Spleen (tissue), 11 donors: ENCODE data around the gene HOXA1. TPM values are rescaled to one million over a fixed set of nuclear protein-coding genes. Genes with fewer than 3 reads are reported as not detected.

Source experiments
- DNase-seq: peaks from one replicate; pipeline ENCODE4 v3.0.0-alpha.2; 2020
- H3K27ac ChIP-seq, 8 donors: fragments of 200-600 bp; sonication (generic) in 7 of 8; 1 replicate in 4 of 8; 2 replicates in 4 of 8; pipeline versions ENCODE4 v1.5.0 to v1.8.0; 2016 to 2021; ENCODE audit warnings: inconsistent platforms in 4 of 8, mild to moderate bottlenecking in 4 of 8, moderate library complexity in 1 of 8
- H3K27me3 ChIP-seq, 7 donors: fragments of 200-600 bp; sonication (generic) in 6 of 7; replicated peaks in 1 of 7; 1 replicate in 4 of 7; 2 replicates in 3 of 7; pipeline versions ENCODE4 v1.5.0 to v1.8.0; 2016 to 2021; ENCODE audit warnings: inconsistent platforms in 3 of 7, mild to moderate bottlenecking in 1 of 7
- H3K36me3 ChIP-seq, 6 donors: fragments of 200-600 bp; sonication (generic) in 5 of 6; 1 replicate in 4 of 6; 2 replicates in 2 of 6; pipeline versions ENCODE4 v1.5.0 to v1.8.0; 2016 to 2021; ENCODE audit warnings: inconsistent platforms in 2 of 6
- H3K4me1 ChIP-seq, 6 donors: fragments of 200-600 bp; sonication (generic) in 5 of 6; 1 replicate in 3 of 6; 2 replicates in 3 of 6; pipeline versions ENCODE4 v1.5.0 to v1.8.0; 2016 to 2021; ENCODE audit warnings: inconsistent platforms in 3 of 6
- H3K4me3 ChIP-seq, 8 donors: fragments of 200-600 bp; sonication (generic) in 7 of 8; 1 replicate in 4 of 8; 2 replicates in 4 of 8; pipeline versions ENCODE4 v1.5.0 to v1.8.0; 2016 to 2021; ENCODE audit warnings: inconsistent platforms in 4 of 8, mild to moderate bottlenecking in 4 of 8, moderate library complexity in 2 of 8
- H3K9me3 ChIP-seq, 8 donors: fragments of 200-600 bp; sonication (generic) in 7 of 8; 1 replicate in 4 of 8; 2 replicates in 4 of 8; pipeline versions ENCODE4 v1.5.0 to v1.8.0; 2016 to 2021; ENCODE audit warnings: inconsistent platforms in 4 of 8
- POLR2A ChIP-seq, 3 donors: fragments of 450-650 bp; IDR thresholded peaks; one replicate each; pipeline ENCODE4 v1.5.1; 2017; ENCODE audit warnings: antibody characterized with exemption in 3 of 3, mild to moderate bottlenecking in 1 of 3
- POLR2AphosphoS5 ChIP-seq, 3 donors: sonication (generic); formaldehyde crosslinking; IDR thresholded peaks; one replicate each; pipeline ENCODE4 v1.5.1; 2017; ENCODE audit warnings: antibody characterized with exemption in 3 of 3
- WGBS, 5 donors: extraction: QIAGEN DNeasy Blood & Tissue Kit in 3 of 5; methylation state at CpG; one replicate each; pipeline versions ENCODE4 v1.1.5 to v1.1.7; 2013 to 2018; 5-methylcytosine and 5-hydroxymethylcytosine counted together
- intact Hi-C: fragments of 100-400 bp; cut with DNase I; formaldehyde crosslinking; loops from one replicate; pipeline ENCODE4 v1.15.0; 2023; ENCODE audit warnings: low total_unique reads
- polyA plus RNA-seq, 3 donors: library from polyadenylated mRNA; stranded (reverse); fragments of 200-250 nt; gene quantifications; one replicate each; pipeline ENCODE4 v1.2.1, GENCODE V29; 2013
- total RNA-seq, 7 donors: library from RNA; depleted of rRNA in 3 of 7; stranded (reverse); fragments of >200 nt in 3 of 7; fragmentation: NEBNext Ultra II Directional in 4 of 7; extraction: Animal tissue kit (Norgen Biotek cat#: 25700) in 4 of 7; gene quantifications; one replicate each; pipeline versions ENCODE4 v1.1.0 to v1.2.1, GENCODE V29; 2016 to 2021
- TF ChIP-seq, protein P1 (sequence below), 11 experiments: fragments of 200-600 bp in 7 of 11; fragments of 450-650 bp in 4 of 11; sonication (generic) in 4 of 11; IDR thresholded peaks in 8 of 11; conservative IDR thresholded peaks in 3 of 11; 1 replicate in 7 of 11; 2 replicates in 4 of 11; pipeline versions ENCODE4 v1.4.0 to v1.8.0; 2016 to 2021; ENCODE audit warnings: antibody characterized with exemption in 11 of 11, inconsistent platforms in 4 of 11, mild to moderate bottlenecking in 1 of 11
- donor health status: healthy with polysubstance abuse.
- donor health status: DM: no; HTN: no; CAD: no; lungs with moderate emphysema.
- donor health status: DM: no; HTN: no; CAD: no.
- donor health status: Bipolar disorder and iron deficiency.
- donor health status: healthy.
- donor health status: DM: no; HTN: no; CAD: no.
- donor health status: DM: yes; HTN: yes; CAD: no.

HOXA1 gene
- total and polyA plus RNA-seq, 10 donors, result 0.33 to 4.1 (median 1.5) TPM

DNA sequence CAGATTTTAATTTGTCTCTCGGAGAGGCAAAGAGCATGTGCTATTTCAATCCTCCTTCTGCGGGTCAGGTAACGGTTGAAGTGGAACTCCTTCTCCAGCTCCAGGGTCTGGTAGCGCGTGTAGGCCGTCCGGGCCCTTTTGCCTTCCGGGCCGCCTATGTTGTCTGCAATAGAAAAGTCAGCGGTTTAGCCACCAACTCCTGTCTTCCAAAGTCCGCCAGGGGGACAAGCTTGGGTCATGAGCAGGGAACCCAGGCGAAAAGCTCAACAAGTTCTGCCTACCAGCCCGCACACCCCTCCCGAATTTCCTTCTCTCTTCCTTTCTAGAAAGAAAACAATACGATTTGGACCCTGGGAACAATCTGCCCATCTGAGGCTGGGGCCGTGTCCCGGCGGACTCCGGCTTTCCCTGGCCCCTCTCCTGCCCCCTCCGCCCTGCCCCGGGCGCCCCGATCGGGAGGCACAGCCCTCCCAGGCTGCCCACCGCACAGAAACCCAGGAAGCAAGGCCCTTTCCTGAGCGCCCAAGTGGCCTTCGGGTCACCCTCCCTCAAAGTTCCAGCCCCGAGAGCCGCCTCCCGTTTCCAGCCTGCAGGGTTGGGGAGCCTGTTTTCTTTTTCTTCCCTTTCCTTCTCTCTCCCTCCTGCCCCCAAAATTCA, 46.3 kb upstream of the HOXA1 start:
- no peak for TF ChIP-seq POLR2A (IDR thresholded peaks at IDR 0.05)
- TF ChIP-seq POLR2AphosphoS5 (IDR thresholded peaks at IDR 0.05), result peak in 1 of 3 donors; percentile 56
- TF ChIP-seq, protein P1, sequence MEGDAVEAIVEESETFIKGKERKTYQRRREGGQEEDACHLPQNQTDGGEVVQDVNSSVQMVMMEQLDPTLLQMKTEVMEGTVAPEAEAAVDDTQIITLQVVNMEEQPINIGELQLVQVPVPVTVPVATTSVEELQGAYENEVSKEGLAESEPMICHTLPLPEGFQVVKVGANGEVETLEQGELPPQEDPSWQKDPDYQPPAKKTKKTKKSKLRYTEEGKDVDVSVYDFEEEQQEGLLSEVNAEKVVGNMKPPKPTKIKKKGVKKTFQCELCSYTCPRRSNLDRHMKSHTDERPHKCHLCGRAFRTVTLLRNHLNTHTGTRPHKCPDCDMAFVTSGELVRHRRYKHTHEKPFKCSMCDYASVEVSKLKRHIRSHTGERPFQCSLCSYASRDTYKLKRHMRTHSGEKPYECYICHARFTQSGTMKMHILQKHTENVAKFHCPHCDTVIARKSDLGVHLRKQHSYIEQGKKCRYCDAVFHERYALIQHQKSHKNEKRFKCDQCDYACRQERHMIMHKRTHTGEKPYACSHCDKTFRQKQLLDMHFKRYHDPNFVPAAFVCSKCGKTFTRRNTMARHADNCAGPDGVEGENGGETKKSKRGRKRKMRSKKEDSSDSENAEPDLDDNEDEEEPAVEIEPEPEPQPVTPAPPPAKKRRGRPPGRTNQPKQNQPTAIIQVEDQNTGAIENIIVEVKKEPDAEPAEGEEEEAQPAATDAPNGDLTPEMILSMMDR (IDR thresholded peaks at IDR 0.05 in 8 of 11, conservative IDR thresholded peaks at IDR 0.05 in 3 of 11), result peak in 4 of 11 experiments; percentile 9 to 33 (median 24)
- peak overlapping the region; percentile 66 to 95 (median 82) for H3K27ac ChIP-seq
- peaks cover 0 to 73% (median 19%) of the 10 kb centered on the region in 7 donors for H3K27me3 ChIP-seq
- WGBS, 5 donors, result 47 to 78% (median 73%) methylated on average over 30 of the region's 30 CpGs
- peak; percentile 68 for DNase-seq
- H3K36me3 ChIP-seq, result no peaks in the 10 kb centered on the region
- intact Hi-C loops, result loop anchor here (2.0 kb wide), 1 partner anchor 453 kb away; no protein-coding TSS in a partner anchor
- H3K4me3 ChIP-seq, result peak overlapping the region; percentile 44 to 77 (median 49)
- H3K4me1 ChIP-seq, result peaks cover 0 to 25% (median 2%) of the 10 kb centered on the region in 6 donors
- H3K9me3 ChIP-seq, result no peaks in the 10 kb centered on the region

DNA sequence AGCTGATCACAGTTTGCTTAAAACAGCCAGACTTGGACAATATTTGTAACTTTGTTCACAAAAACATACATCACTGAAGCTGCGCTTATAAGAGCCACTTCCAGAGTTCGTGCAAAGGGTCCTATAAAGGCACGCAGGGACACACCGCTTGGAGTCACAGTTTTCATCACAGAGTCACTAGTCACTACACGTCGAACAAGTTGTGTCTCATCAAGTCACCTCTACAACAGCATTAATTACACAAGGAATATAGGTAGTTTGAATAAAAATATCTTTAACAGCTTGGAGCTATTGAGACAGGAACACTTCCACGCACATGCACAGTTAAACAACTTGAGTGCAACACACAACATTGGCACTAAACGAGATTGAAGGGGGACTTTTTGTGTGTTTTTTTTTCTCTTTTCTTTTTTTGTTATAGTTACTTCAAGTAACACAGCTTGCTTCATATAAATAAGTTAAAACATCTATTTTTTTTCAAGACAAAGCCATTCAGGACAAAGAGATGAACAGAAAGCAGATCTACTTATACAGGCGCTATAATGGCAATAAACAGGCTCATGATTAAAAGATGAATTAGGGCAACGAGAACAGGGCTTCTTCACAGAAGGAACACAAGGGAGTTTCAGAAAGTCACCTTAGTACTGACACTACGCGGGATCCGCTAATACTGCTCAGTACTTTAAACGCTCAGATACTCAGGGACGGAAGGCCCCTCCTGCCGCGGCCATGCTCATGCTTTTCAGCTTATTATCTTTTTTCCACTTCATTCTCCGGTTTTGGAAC, 45.5 kb upstream of the HOXA1 start:
- no peaks in the 10 kb centered on the region for H3K9me3 ChIP-seq
- peak overlapping the region in 7 of 8 donors; percentile 74 to 95 (median 82) for H3K27ac ChIP-seq
- H3K36me3 ChIP-seq, result no peaks in the 10 kb centered on the region
- intact Hi-C loops, result loop anchor here (2.0 kb wide), 1 partner anchor 453 kb away; no protein-coding TSS in a partner anchor
- H3K4me3 ChIP-seq, result peak overlapping the region in 4 of 8 donors; percentile 44 to 77 (median 58)
- H3K27me3 ChIP-seq, result peaks cover 0 to 73% (median 12%) of the 10 kb centered on the region in 7 donors
- H3K4me1 ChIP-seq, result peaks cover 0 to 33% (median 4%) of the 10 kb centered on the region in 6 donors
- no peak for DNase-seq
- WGBS, 5 donors, result 78 to 90% (median 88%) methylated on average over 18 of the region's 18 CpGs
- no peak for TF ChIP-seq POLR2AphosphoS5 (IDR thresholded peaks at IDR 0.05)

DNA sequence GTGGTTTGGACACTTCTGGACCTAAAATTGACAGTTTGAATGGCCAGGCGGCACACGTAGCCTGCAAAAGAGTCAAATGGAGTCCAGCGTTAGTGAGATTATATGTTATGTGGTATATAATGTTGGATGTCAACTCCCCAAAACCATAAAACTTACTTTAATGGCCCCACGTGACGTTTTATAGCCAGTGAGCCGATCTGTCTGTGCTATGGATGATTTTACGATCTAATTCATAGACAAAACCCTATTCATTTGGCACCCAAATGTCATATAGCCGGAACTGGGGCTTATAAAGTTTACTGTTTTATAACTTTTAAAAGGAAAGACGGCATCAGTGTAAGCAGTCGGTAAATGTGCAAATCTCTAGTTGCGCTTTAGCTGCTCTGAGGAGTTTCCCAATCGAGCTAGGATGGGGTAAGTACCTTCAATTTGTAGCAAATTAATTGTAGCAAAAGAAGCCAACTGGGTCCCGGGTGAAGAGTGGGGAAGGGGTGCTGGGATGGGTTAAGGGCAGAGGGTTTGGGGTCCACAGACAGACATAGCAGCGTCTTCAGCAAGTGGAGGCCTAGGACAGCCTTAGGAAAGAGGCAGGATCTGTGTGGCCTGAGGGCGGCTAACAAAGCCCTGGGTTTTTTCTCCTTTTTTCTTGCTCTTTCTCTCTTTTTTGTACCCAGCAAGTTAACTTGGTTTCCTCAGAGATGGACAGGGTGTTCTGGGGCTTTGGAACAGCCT, 44.5 kb upstream of the HOXA1 start:
- Histone ChIP-seq H3K4me1 (peaks cover 0 to 42% (median 12%) of the 10 kb centered on the region in 6 donors), H3K27me3 (peaks cover 0 to 73% (median 12%) of the 10 kb centered on the region in 7 donors), H3K36me3 (no peaks in the 10 kb centered on the region), H3K27ac (peak overlapping the region in 2 of 8 donors; percentile 35 to 57), H3K4me3 (no peak overlapping the region), H3K9me3 (no peaks in the 10 kb centered on the region)
- DNase-seq, result no peak
- intact Hi-C loops, result loop anchor here (2.0 kb wide), 1 partner anchor 451 kb away; no protein-coding TSS in a partner anchor
- 87 to 94% (median 90%) methylated on average over 15 of the region's 15 CpGs for WGBS, 5 donors
- TF ChIP-seq, protein P1 (IDR thresholded peaks at IDR 0.05 in 8 of 11, conservative IDR thresholded peaks at IDR 0.05 in 3 of 11), result no peak
- TF ChIP-seq POLR2AphosphoS5 (IDR thresholded peaks at IDR 0.05) (no peak), POLR2A (IDR thresholded peaks at IDR 0.05) (no peak)
